ENCODE measurements around the gene RPRD1B.
"Not testable (repeated sequence)": the region's sequence is repeated elsewhere in the genome, so short reads cannot be mapped to it uniquely, and the experiment has no call there.

The RPRD1B gene

DNA sequence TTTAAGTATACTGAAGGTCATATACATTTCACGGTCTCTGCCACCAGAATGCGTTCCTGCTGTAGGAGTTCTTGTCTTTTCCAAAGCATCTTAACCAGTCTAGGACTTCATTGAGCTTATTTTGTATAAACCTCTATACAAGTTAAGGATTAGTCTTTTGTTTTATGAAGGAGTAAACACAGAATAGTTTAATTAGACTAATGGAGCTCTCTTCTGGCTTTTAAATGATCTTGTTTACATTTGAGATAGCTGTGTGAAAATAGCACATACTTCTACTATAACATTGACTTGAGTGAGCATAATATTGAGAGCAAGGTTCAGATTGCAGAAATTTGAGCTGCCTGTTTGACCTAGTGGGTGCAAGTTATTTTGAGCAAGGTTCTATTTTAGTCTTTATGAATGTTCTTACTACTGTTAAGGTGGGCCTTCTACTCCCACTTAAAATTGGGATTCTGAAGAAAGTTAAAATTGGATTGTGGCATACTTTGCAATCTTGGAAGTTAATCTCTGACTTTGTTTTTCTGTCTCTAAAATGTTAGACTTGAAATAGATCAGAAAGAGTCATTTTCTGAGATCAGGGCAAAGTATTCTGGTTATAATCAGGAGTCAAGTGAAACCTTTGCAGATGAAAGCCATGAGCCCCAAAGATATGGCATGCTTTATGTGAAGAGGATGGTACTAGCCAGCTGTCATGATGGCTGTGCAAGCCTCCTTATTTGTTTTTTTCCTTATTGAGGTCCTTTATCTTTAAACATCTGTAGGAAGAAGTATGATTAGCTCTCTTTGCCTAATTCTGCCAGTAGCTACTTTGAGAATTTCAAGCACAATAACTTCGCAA lies 41.8 kb downstream of the RPRD1B start:
- no peak for DNase-seq

DNA sequence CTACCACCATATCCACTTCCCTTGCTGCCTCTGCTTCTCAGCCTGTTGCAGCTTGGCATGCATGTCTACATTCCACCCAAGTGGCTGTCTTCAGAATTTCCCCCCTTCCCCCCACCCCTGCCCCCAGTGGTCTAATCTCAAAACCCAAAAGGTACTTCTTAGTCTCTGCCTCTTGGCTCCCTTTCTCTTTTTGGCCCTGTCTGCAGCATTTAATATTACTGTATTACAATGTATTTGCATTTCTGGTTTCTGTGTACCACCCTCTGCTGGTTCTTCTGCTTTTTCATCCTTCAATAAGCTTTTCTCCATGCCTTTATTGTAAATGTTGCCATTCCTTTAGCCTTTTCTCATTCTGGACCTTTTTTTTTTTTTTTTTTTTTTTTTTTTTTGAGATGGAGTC lies 43.0 kb downstream of the RPRD1B start:
- no peak for DNase-seq

DNA sequence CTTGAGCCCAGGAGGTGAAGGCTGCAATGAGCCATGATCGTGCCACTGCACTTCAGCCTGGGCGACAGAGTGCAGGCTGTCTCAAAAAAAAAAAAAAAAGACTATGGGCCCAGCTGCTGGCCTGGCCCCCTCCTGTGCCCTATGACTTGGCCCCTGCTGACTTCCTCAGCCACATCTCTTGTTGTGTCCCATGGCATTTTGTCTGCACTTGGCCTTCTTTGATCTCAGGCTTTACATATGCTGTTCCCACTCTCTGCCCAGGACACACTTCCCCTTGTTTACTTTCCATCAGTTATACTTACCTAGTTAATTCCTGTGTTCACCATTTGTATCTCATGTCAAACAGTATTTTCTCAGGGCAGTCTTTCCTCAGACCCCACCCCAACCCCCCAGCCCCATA lies 44.5 kb downstream of the RPRD1B start:
- DNase-seq = no peak

- no peak for DNase-seq
These were observed 45.8 kb downstream of the RPRD1B start for GRCh38 chr20:38079353-38079752.

DNA sequence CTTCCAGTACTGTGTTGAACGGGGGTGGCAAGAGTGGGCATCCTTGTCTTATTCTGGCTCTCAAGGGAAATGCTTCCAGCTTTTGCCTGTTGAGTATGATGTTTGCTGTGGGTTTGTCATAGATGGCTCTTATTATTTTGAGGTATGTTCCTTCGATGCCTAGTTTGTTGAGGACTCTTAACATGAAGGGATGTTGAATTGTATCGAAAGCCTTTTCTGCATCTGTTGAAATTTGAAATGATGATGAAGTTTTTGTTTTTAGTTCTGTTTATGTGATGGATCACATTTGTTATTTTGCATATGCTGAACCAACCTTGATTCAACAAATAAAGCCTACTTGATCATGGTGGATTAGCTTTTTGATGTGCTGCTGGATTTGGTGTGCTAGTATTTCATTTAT lies 48.0 kb downstream of the RPRD1B start:
- no peak for DNase-seq

GRCh38 chr20:38082894-38083293 lies 49.3 kb downstream of the RPRD1B start:
- DNase-seq = no peak

GRCh38 chr20:38083338-38084048 lies 49.9 kb downstream of the RPRD1B start:
- no peak for DNase-seq

- no peak for DNase-seq
These were observed 50.9 kb downstream of the RPRD1B start for GRCh38 chr20:38084425-38084951.

GRCh38 chr20:38085026-38085425 lies 51.5 kb downstream of the RPRD1B start:
- DNase-seq = no peak

GRCh38 chr20:38089500-38089899 lies 56.0 kb downstream of the RPRD1B start:
- no peak for DNase-seq

DNA sequence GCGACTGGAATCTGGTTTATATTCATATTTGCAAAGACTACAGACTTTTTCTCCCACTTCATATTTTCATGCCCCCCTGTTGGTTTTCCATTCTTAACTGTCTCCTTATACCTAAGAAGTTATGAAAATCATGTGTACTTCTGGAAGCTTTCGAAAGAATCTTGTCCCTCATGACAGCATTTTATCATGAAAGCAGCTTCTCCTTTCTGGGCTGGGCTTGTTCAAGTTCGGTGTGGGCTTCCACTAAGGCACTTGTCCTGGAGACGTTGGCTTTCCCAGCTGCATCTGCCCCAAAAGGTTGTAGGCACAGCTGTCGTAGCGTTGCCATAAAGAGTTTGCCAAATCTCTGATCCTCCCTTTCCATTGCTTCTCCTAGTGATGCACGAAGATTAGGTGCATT lies 56.5 kb downstream of the RPRD1B start:
- no peak for DNase-seq

- DNase-seq = no peak
These were observed 58.1 kb downstream of the RPRD1B start for GRCh38 chr20:38091441-38092216.

- no peak for DNase-seq
These were observed 58.8 kb downstream of the RPRD1B start for GRCh38 chr20:38092260-38092857.

- DNase-seq = no peak
These were observed 59.4 kb downstream of the RPRD1B start for GRCh38 chr20:38092915-38093314.

- no peak for DNase-seq
These were observed 60.1 kb downstream of the RPRD1B start for GRCh38 chr20:38093641-38094077.

DNA sequence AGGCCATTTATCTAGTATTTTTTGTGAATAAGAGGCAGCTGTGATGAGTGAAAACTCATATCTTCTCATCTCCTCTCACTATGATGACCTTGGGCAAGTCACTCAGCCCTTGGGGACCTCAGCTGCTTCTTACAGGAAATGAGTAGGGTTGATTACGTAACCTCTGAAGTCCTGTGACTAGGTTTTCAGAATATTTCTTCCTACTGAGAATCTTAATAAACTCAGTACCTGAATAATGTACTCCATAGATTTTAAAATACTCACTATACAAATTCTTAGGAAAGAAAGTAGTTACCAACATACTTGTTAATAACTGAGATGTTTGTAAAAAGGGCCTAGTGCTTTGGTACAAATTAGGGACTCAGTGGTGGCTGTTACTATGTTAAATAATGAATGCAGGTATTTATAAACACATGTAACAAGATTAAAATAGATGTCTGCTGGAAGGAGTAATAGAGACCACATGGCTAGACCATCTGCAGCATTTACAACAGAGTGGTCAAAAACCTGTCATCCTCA lies 60.9 kb downstream of the RPRD1B start:
- DNase-seq = peak; percentile 1

GRCh38 chr20:38095017-38095686 lies 61.6 kb downstream of the RPRD1B start:
- no peak for DNase-seq

- DNase-seq = no peak
These were observed 65.4 kb downstream of the RPRD1B start for GRCh38 chr20:38098952-38099351.

- DNase-seq = not testable (repeated sequence)
These were observed 68.7 kb downstream of the RPRD1B start for GRCh38 chr20:38102206-38102605.

DNA sequence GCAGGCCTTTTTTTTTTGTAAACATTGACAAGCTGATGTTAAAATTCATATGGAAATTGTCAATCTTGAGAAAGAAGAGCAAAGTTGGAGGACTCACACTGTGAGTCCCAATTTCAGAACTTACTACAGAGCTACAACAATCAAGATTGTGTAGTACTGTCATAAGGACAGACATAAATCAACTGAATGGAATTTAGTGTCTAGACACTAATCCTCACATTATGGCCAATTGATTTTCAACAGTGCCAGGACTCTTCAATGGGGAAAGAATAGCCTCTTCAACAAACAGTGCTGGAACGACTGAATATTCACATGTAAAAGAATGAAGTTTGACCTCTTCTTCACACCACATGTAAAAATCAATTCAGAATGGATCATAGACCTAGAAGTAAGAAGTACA lies 70.7 kb downstream of the RPRD1B start:
- DNase-seq = no peak

DNA sequence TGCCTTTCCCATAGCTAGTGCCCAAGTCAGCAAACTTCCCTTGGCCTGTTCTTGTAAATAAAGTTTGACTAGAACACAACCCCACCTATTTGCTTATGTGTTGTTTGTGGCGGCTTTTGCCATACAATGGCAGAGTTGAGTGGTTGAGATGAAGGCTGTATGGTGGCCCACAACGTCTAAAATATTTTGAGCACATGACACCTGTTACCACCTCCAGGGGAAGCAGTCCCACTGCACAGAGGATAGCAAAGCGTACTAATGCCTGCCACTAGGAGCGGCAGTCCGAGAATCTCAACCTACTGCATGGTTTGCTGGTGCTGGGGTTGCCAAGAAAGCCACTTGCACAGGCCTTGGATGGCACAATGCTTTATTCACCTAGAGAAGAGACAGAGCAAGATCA lies 72.9 kb downstream of the RPRD1B start:
- DNase-seq = no peak

DNA sequence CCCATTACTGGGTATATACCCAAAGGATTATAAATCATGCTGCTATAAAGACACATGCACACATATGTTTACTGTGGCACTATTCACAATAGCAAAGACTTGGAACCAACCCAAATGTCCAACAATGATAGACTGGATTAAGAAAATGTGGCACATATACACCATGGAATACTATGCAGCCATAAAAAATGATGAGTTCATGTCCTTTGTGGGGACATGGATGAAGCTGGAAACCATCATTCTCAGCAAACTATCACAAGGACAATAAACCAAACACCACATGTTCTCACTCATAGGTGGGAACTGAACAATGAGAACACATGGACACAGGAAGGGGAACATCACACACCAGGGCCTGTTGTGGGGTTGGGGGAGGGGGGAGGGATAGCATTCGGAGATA lies 73.8 kb downstream of the RPRD1B start:
- not testable (repeated sequence) for DNase-seq

All from NCI-H1694 treated with DMSO at 0.1 percent for 48 hours (cell line).